HK-2 (cell line): ENCODE data around the gene FUT8.
"Not testable (repeated sequence)": the region's sequence is repeated elsewhere in the genome, so short reads cannot be mapped to it uniquely, and the experiment has no call there.

ENCODE experiments used
- DNase-seq: peaks from one replicate; pipeline ENCODE4 v3.0.0-alpha.2; 2018; ENCODE audit not compliant: unreplicated experiment

Gene FUT8

DNA sequence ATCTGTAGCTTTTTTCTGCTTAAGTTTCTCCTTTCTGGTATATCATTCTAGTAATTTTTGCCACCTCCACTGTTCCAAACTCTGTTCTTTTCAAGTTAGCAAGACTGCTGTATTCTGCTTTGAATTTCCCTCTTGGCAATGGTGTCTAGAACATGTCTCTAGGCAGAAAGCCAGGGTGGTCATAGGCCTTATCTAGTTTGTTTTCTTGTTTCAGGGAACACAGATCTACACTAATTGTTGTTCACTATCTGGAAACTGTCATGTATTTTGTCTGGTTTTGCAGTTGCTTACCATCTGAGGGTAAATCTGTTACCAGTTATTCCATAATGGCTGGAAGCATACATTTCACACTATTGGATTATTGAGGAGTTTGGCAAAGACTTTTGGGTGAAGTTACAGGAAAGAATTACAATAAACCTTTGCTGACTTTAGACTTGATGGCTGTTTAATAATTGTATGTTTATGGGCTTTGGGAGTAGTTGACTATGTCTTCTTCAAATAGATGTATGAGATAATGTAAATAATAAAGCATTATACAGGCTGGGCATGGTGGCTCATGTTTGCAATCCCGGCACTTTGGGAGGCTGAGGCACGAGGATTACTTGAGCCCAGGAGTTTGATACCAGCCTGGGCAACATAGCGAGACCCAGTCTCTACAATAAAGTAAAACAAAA lies 41.4 kb downstream of the FUT8 start:
- no peak for DNase-seq

DNA sequence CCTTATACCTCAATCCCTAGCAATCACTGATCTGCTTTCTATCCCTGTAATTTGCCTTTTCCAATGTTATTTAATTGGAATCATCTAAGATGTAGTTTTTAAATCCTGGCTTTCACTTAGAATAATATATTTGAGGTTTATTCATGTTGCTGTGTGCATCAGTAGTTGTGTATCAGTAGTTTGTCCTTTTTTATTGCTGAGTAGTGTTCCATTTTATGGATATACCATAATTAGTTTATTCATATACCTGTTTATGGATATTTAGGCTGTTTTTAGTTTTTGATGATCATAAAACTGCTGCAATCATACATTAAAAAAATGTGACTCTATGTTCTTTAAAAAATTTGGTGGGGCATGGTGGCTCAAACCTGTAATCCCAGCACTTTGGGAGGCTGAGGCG lies 43.7 kb downstream of the FUT8 start:
- DNase-seq, result no peak

DNA sequence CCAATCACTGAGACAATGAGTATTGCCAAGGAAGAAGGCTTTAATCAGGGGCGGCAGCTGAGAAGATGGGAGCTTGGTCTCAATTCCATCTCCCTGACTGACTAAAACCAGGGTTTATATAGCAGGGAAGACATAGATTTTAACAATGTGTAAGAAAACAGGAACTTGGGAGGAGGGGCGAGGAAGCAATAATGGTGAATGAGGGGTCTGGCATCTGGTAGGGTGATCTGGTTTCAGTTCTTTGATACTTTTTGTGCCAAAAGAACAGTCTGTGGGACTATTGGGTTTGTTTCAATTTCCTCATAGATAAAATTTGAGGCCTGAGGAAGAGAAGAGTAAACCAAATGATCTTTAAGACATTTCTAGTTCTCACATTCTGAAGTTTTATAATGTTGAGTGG lies 49.2 kb downstream of the FUT8 start:
- no peak for DNase-seq

DNA sequence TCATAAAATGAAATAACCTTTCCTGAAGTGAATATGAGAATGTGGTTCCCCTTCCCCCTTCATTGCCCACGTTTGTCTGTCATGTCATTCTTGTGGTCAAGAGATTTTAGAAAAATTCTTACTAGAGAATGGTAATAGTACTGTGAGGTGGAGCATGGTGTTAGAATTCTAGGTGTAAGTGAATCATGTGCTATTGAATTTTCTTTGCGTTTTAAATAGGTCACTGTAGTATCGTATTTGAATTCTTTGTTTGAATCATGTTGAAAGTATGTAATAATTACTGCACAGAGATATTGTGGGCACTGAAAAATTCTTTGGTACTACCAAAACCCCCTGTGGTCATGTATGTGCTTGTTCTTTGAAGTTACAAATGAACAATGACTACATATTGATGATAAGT lies 49.9 kb downstream of the FUT8 start:
- no peak for DNase-seq

GRCh38 chr14:65465584-65465983 lies 53.1 kb downstream of the FUT8 start:
- no peak for DNase-seq

- not testable (repeated sequence) for DNase-seq
These were observed 55.4 kb downstream of the FUT8 start for GRCh38 chr14:65467926-65468325.

- DNase-seq, result no peak
These were observed 57.4 kb downstream of the FUT8 start for GRCh38 chr14:65469903-65470302.

DNA sequence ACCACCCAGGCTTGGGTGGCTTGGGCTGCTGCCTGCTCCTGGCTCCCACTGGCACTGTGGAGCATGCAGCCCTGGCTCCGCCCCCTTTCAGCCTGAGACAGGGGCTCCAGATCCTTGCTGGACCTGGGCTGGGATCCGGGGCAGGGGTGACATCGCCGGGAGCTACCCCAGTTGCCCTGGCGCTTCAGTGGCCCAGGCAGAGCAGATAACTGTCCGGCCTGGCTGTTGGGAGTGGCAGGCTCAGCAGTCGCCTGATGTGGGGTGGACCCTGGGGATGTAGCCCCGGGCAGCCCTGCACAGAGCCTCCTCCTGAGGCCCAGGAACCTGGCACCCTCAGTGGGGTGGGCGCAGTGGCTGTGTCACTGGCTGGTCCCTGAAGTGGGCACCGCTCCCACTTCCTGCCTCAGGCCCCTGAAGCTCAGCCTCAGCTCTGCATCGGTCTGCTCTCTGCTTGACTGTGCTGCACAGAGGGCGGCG lies 57.9 kb downstream of the FUT8 start:
- DNase-seq, result no peak

DNA sequence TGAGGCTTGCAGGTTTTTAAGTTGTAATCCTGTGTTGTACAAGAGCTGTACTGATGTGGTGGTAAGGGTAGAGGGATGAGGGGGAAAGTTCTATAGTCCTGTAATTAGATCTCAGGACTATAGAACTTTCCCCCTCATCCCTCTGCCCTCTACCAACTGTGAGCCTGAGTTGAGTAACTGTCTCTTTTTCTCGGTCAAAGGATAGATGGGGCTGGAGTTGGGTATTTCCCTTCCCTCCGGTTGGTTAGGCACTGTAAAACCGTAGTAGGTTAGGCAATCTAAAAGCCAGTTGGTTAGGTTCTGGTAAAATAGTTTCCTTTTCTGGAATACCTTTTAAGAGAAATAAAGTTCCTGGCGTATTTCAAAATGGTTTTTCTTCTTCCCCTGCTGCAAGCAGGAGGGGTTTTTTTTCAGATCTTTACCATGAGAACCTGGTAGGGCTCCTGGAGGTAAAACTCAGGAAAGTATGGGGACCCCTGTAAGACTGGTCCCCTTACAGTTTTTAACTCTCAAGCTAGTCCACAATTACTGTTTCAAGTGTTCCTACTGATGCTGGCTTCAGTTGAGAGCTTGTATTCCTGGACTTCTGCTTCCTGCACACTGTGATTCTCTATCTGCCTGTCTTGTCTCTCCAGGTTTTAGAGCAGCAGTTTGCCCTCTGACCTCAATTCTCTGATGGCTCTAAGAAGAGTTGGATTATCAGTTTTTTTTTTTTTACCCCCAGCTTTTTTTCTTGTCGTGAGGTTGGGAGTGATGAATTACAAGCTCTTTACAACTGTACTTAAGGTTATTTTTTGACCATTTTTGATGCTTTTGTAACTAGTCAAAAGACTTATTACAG lies 58.7 kb downstream of the FUT8 start:
- DNase-seq, result no peak

- DNase-seq, result no peak
These were observed 59.7 kb downstream of the FUT8 start for GRCh38 chr14:65472189-65472588.

GRCh38 chr14:65476273-65476941 lies 63.9 kb downstream of the FUT8 start:
- DNase-seq, result no peak

DNA sequence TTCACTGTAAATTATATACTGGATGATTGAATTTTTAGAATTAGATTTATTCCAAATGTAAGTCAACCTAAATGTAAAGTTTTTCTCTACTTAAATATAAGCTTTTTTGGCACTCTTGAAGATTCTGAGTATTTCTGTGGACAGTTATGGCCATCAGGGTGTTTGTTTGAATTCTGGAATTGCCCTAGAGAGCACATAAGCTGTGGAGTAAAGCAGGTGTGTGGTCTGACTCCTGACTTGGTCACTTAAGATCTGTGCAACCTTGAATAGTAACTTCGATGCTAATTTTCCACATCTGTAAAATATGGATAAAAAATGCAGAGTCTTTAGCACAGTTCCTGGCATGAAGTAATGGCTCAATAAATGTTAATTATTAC lies 64.4 kb downstream of the FUT8 start:
- no peak for DNase-seq

DNA sequence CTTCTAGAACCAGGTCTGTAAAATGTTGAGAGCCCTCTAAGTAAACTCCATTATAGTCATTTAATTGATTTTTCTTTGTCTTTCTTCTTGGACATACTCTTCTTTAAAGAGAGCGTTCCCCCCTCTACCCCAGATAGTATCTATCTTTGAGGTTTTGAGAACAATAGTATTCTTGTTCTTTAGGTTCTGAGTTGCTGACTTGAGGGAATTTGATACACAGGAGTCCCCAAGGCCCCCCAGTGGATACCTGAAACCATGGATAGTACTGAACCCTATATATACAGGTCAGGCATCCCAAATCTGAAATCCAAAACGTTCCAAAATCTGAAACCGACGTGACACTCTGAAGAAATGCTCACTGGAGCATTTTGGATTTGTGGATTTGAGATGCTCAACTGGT lies 65.5 kb downstream of the FUT8 start:
- no peak for DNase-seq

- no peak for DNase-seq
These were observed 66.1 kb downstream of the FUT8 start for GRCh38 chr14:65478596-65478995.

DNA sequence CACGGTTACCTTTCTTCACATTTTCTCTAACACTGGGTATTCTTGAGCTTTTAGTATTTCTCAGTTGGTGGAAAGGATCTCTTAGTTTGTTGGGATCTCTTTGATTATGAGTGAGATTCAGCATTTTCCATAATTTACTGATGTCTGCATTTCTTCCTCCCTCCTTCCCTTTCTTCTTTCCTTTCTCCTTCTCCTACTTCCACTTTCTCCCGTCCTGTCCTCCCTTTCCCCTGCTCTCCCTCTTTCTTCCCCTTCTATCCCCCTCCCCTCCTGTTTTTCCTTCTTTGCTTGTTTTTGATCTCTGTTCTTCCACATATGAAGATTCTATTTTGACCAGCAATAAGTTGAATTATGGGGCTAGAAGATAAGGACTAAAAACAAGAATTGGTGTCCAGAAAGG lies 66.9 kb downstream of the FUT8 start:
- DNase-seq, result no peak

DNA sequence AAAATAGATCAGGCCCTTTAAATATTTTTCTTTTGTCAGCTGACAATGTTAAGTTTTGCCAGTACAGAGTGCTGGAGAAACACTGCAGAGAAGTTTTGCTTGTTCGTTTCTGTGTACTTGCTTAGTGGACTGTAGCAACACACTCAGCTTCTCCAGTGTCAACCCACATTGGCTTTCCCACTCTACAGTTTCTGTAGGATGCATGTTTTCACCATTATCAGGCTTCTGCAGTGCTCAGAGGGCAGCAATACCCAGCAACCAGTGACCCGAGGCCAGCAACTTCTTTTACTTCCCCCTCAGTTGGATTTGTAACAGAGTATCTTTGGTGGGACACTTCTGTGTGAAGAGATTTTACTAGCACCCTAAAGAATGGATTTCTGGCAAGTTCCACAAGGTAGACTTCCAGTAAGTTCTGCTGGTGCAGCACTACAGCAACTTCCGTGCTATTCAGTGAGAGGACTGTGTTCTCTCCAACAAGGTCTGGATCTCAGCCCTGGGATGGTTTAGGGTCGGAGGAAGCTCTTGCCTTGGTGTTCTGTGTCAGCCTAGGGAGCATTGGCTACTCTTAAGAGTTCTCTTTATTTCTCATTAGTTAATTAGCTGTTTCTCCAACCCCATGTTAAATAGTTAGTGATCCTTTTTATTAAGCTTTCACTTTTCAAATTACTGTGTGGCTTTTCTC lies 70.4 kb downstream of the FUT8 start:
- DNase-seq, result no peak

DNA sequence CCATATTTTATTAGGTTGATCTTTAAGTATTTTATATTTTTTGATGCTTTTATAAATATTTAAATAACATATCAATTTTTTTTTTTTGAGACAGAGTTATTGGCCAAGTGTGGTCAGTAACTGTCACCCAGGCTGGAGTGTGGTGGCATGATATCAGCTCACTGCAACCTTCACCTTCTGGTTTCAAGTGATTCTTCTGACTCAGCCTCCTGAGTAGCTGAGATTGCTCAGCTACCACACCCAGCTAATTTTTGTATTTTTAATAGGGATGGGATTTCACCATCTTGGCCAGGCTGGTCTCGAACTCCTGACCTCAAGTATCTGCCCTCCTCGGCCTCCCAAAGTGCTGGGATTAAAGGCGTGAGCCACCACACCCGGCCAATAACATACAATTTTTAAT lies 71.1 kb downstream of the FUT8 start:
- DNase-seq, result no peak

GRCh38 chr14:65485516-65485915 lies 73.0 kb downstream of the FUT8 start:
- DNase-seq, result no peak

GRCh38 chr14:65486863-65487262 lies 74.3 kb downstream of the FUT8 start:
- DNase-seq, result no peak

DNA sequence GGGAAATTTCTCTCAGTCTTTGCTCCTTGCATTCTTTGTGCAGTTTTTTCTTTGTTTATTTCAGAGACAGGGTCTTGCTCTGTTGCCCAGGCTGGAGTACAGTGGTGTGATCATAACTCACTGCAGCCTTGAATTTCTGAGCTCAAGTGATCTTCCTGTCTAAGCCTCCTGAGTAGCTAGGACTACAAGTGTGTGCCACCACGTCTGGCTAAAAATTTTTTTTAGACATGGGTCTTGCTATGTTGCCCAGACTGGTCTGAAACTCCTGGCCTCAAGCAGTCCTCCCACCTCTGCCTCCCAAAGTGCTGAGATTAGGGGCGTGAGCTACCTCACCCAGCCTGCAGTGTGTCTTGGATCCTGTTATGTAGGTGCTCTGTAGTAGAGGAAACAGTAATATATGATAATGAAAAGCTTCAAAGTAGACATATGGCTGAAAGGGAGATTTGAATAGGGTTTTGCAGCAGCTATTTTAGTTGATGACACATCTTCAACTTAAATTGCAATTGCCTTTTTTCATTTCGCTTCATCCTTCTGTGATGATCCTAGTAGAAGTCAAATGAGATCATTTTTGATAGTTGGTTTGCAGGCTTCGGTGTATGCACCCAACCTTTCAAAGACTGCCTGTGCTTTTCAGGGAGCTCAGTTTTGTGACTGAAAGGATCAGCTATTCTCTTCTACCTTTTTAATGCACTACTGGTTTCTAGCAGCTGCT lies 75.4 kb downstream of the FUT8 start:
- DNase-seq, result no peak

- no peak for DNase-seq
These were observed 78.7 kb downstream of the FUT8 start for GRCh38 chr14:65491274-65491673.

DNA sequence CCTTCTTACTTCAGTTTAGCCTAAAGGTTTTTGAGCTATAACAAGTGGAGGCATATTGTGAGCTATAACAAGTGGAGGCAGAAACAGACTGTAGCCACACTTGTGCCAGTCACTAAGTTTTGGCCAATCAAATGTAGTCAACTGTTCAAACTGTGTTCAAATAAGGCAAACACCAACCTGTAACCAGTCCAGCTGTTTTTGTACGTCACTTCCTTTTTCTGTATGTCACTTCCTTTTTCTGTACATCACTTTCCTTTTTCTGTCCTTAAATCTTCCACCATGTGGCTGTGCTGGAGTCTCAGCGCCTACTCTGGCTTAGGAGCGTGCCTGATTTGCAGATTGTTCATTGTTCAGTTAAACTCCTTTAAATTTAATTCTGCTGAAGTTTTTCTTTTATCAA lies 79.7 kb downstream of the FUT8 start:
- DNase-seq, result no peak
